ENCODE data around the gene MEGF11.

DNA sequence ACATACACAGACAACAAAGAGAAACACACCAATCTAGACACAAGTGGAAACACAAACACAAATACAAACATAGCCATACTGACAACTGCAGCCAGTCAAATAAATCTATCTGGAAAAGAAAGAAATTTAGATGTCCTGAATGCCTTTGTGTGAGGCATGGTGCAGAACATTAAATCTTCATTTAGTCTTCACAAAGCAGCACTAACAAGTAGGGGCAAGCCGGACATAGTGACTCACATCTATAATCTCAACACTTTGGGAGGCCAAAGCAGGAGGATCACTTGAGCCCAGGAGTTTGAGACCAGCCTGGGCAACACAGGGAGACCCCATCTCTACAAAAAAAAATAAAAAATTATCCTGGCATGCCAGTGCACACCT is 11.7 kb downstream of the MEGF11 start:
- no peak for TF ChIP-seq CTCF (conservative IDR thresholded peaks at IDR 0.05; ENCODE audit: low read length)
- TF ChIP-seq EZH2phosphoT487 (IDR thresholded peaks at IDR 0.05; ENCODE audit: borderline replicate concordance, low read depth, low read length), result no peak
